K562 (cell line): ENCODE data around the gene ZFP28. TPM values are rescaled to one million over a fixed set of nuclear protein-coding genes. Genes with fewer than 3 reads are reported as not detected.

Experiments used
- ATAC-seq: fragments of 200-7000 bp; cut with Tn5 transposase; 3 replicates; pipeline ENCODE4 v1.9.1; 2020; ENCODE audit warnings: moderate library complexity
- BruUV-seq: library from RNA; stranded (reverse); fragments of 400-500 nt; replicated peaks from 2 replicates; lab custom pipeline; 2021; lab: Mats Ljungman, UMichigan
- CTCF ChIA-PET: fragments of 300-600 bp; formaldehyde crosslinking; extraction: SDS; loops from one replicate; lab custom pipeline; 2021; ENCODE audit warnings: low intra/inter-chr PET ratio; lab: Yijun Ruan, JAX
- POLR2A ChIA-PET: fragments of 300-600, 350-650 bp; sonication (Branson Sonifier 250); formaldehyde crosslinking; extraction: SDS; loops from one replicate; lab custom pipeline; 2021; ENCODE audit warnings: antibody characterized with exemption, inconsistent platforms; lab: Yijun Ruan, JAX
- DNase-seq, 4 experiments: peaks; one replicate each; pipeline versions ENCODE4 v3.0.0 to v3.0.0-alpha.2; 2011 to 2018; ENCODE audit warnings: low spot score in 3 of 4, mixed read lengths in 3 of 4; ENCODE audit errors: extremely low read depth in 1 of 4
- FAIRE-seq: peaks from 2 replicates; lab custom pipeline; 2011; peaks lifted over from hg19 to GRCh38; lab: Jason Lieb, UNC
- H2AFZ ChIP-seq: 2 replicates; pipeline ENCODE4 v1.6.0; 2011; ENCODE audit warnings: low read depth, low read length, control low read depth, inconsistent platforms
- H3K27ac ChIP-seq: fragments of 200-600 bp; 3 replicates; pipeline ENCODE4 v1.8.0; 2011; ENCODE audit warnings: low read depth, mild to moderate bottlenecking, control low read depth, inconsistent platforms, low read length, moderate library complexity, mixed read lengths; ENCODE audit errors: extremely low read depth
- H3K27me3 ChIP-seq, 2 experiments: fragments of 300-600 bp in 1 of 2; 2 replicates in 1 of 2; 3 replicates in 1 of 2; pipeline versions ENCODE4 v1.6.0 to v1.8.0; 2011; ENCODE audit warnings: inconsistent platforms in 2 of 2, low read length in 2 of 2, mild to moderate bottlenecking in 1 of 2, mixed read lengths in 1 of 2, moderate library complexity in 1 of 2; ENCODE audit not compliant: control insufficient read depth in 2 of 2, insufficient read depth in 2 of 2
- H3K36me3 ChIP-seq: fragments of 300-600 bp; 3 replicates; pipeline ENCODE4 v1.8.0; 2011; ENCODE audit warnings: mild to moderate bottlenecking, low read length, inconsistent platforms; ENCODE audit not compliant: control insufficient read depth, insufficient read depth
- H3K4me1 ChIP-seq, 2 experiments: fragments of 200-600 bp in 1 of 2; replicated peaks in 1 of 2; 2 replicates in 1 of 2; 3 replicates in 1 of 2; pipeline versions ENCODE4 v1.5.1 to v1.8.0; 2011; ENCODE audit warnings: inconsistent platforms in 2 of 2, low read length in 2 of 2, mild to moderate bottlenecking in 1 of 2, mixed read lengths in 1 of 2, moderate library complexity in 1 of 2; ENCODE audit not compliant: control insufficient read depth in 2 of 2, insufficient read depth in 2 of 2
- H3K4me2 ChIP-seq: 2 replicates; pipeline ENCODE4 v1.6.1; 2011; ENCODE audit warnings: low read length, control low read depth, inconsistent platforms, mixed read lengths; ENCODE audit not compliant: insufficient read depth
- H3K4me3 ChIP-seq: fragments of 200-600 bp; sonication (generic), shearing (Covaris generic); 2 replicates; pipeline ENCODE4 v1.5.1; 2016; ENCODE audit warnings: control low read depth, inconsistent platforms
- H3K79me2 ChIP-seq: fragments of 200-600 bp; 3 replicates; pipeline ENCODE4 v1.8.0; 2011; ENCODE audit warnings: low read length, inconsistent platforms; ENCODE audit not compliant: control insufficient read depth, insufficient read depth
- H3K9ac ChIP-seq, 2 experiments: 2 replicates each; pipeline versions ENCODE4 v1.6.0 to v1.6.1; 2011; ENCODE audit warnings: low read depth in 2 of 2, low read length in 2 of 2, control low read depth in 1 of 2, inconsistent platforms in 1 of 2, mild to moderate bottlenecking in 1 of 2, mixed read lengths in 1 of 2; ENCODE audit not compliant: insufficient read depth in 1 of 2
- H3K9me1 ChIP-seq: one replicate; pipeline ENCODE4 v1.6.0; 2011; ENCODE audit warnings: inconsistent platforms, mild to moderate bottlenecking, low read length, moderate library complexity; ENCODE audit not compliant: control insufficient read depth, insufficient read depth
- H3K9me3 ChIP-seq: replicated peaks from 2 replicates; pipeline ENCODE4 v1.5.1; 2011; ENCODE audit warnings: low read depth, low read length, inconsistent platforms; ENCODE audit not compliant: control insufficient read depth, insufficient read depth
- H4K20me1 ChIP-seq: replicated peaks from 2 replicates; pipeline ENCODE4 v1.6.1; 2011; ENCODE audit warnings: low read length, inconsistent platforms, mixed read lengths; ENCODE audit not compliant: control insufficient read depth, insufficient read depth
- ATF1 ChIP-seq, 2 experiments: fragments of 450-650 bp in 1 of 2; IDR thresholded peaks; 2 replicates each; pipeline ENCODE4 v1.6.1; 2016; ENCODE audit warnings: missing compliant biosample characterization in 1 of 2, missing genetic modification characterization in 1 of 2
- FOXP4 ChIP-seq: sonication (generic); formaldehyde crosslinking; IDR thresholded peaks from 2 replicates; pipeline ENCODE4 v1.8.0; 2022; ENCODE audit warnings: mild to moderate bottlenecking, missing genetic modification reagents, borderline replicate concordance
- JUND ChIP-seq, 2 experiments: IDR thresholded peaks; 2 replicates in 1 of 2; 3 replicates in 1 of 2; pipeline ENCODE4 v1.6.1; 2011; ENCODE audit warnings: borderline replicate concordance in 2 of 2, low read depth in 2 of 2, low read length in 2 of 2, improper control_type of control experiment in 1 of 2, missing biosample characterization in 1 of 2, missing genetic modification characterization in 1 of 2, missing genetic modification reagents in 1 of 2
- KDM4B ChIP-seq, 2 experiments: fragments of 450-650 bp in 1 of 2; sonication (generic) in 1 of 2; IDR thresholded peaks; 2 replicates each; pipeline ENCODE4 v1.6.1; 2016 to 2017; ENCODE audit warnings: borderline replicate concordance in 2 of 2, antibody characterized with exemption in 1 of 2, low read depth in 1 of 2, mild to moderate bottlenecking in 1 of 2
- NR2F6 ChIP-seq: fragments of 450-650 bp; formaldehyde crosslinking; IDR thresholded peaks from 2 replicates; pipeline ENCODE4 v1.4.0; 2020; ENCODE audit warnings: mild to moderate bottlenecking
- PPARD ChIP-seq: fragments of 250-450 bp; sonication (Bioruptor Pico); IDR thresholded peaks from 2 replicates; pipeline ENCODE4 v1.8.0; 2022; ENCODE audit warnings: inconsistent platforms, mild to moderate bottlenecking, moderate library complexity
- RBM14 ChIP-seq: fragments of 200-400 bp; formaldehyde crosslinking; IDR thresholded peaks from 2 replicates; pipeline ENCODE4 v1.6.1; 2018; ENCODE audit warnings: low read depth, mild to moderate bottlenecking, low read length, moderate library complexity, borderline replicate concordance; ENCODE audit not compliant: insufficient read depth
- SUPT5H ChIP-seq: fragments of 450-650 bp; IDR thresholded peaks from 2 replicates; pipeline ENCODE4 v1.6.1; 2016
- TBP ChIP-seq: optimal IDR thresholded peaks from 2 replicates; pipeline ENCODE3; 2011; ENCODE audit warnings: low read depth, low read length, improper control_type of control experiment
- ZNF717 ChIP-seq: fragments of 250-450 bp; sonication (Bioruptor Pico); IDR thresholded peaks from 2 replicates; pipeline ENCODE4 v1.5.0; 2021
- WGBS: fragments of 100-300 bp; shearing (Covaris generic); methylation state at CpG from one replicate; pipeline ENCODE4 v1.1.6; 2016; ENCODE audit warnings: low coverage, mixed read lengths; ENCODE audit not compliant: insufficient coverage; ENCODE audit errors: missing lambda C conversion rate; 5-methylcytosine and 5-hydroxymethylcytosine counted together
- in situ Hi-C: fragments of 300-500 bp; cut with MboI; formaldehyde crosslinking; loops from 4 replicates; pipeline ENCODE4 v1.15.0; 2018; ENCODE audit warnings: inconsistent platforms, mixed read lengths
- intact Hi-C: fragments of 100-400 bp; cut with micrococcal nuclease; formaldehyde crosslinking; loops from 2 replicates; pipeline ENCODE4 v1.14.2; 2022
- polyA plus RNA-seq, 8 experiments: library from polyadenylated mRNA; depleted of rRNA in 4 of 8; stranded (reverse) in 5 of 8; unstranded in 3 of 8; fragments of >200 nt; fragmentation: Nextera tagmentation in 2 of 8; fragmentation: Illumina TruSeq in 1 of 8; extraction: Ambion mirVana in 2 of 8; extraction: Trizol in 1 of 8; gene quantifications; 2 replicates each; pipeline versions ENCODE4 v1.2.1 to v1.2.3, GENCODE V29; 2011 to 2014; ENCODE audit warnings: inconsistent platforms in 1 of 8, missing spikeins in 1 of 8
- total RNA-seq, 7 experiments: library from RNA; depleted of rRNA in 6 of 7; stranded (reverse); fragments of >200 nt in 6 of 7; fragmentation: Illumina TruSeq in 2 of 7; extraction: Trizol in 2 of 7; gene quantifications; 2 replicates each; pipeline versions ENCODE4 v1.2.1 to v1.2.3, GENCODE V29; 2011 to 2021; ENCODE audit warnings: low replicate concordance in 1 of 7

ZFP28 gene
- total and polyA plus RNA-seq, 9 of the 15 experiments (the other 6 are each of a cell fraction or from before 2014, with no cell fraction given) = 0.01 to 0.04 TPM; not detected in 7

GRCh38 chr19:56601375-56601774 is 62.6 kb downstream of the ZFP28 start (continued):
- TF ChIP-seq ATF1 (CRISPR knock-in tag; IDR thresholded peaks at IDR 0.05) (no peak), ATF1 (tag; IDR thresholded peaks at IDR 0.05) (no peak)

- WGBS = 2% methylated on average over 6 of the region's 6 CpGs
- no peaks in the 10 kb centered on the region for H3K27me3 ChIP-seq
- H3K4me1 ChIP-seq = no peaks in the 10 kb centered on the region
- in situ Hi-C loops (no loop called here), intact Hi-C loops (no loop called here)
- FAIRE-seq (no peak), DNase-seq (no peak), ATAC-seq (no peak)
- H3K79me2 ChIP-seq = no peaks in the 10 kb centered on the region
- no peak overlapping the region for H3K4me2 ChIP-seq
- no peaks in the 10 kb centered on the region for H3K36me3 ChIP-seq
- no peak overlapping the region for H2AFZ ChIP-seq
- TF ChIP-seq JUND (IDR thresholded peaks at IDR 0.05; ENCODE audit: borderline replicate concordance, low read depth, low read length) (no peak), JUND (tag; IDR thresholded peaks at IDR 0.05; ENCODE audit: borderline replicate concordance, low read depth, low read length) (no peak), SUPT5H (no peak), PPARD (no peak), KDM4B (IDR thresholded peaks at IDR 0.05; ENCODE audit: borderline replicate concordance in 2 of 2, low read depth in 1 of 2) (no peak), ZNF717 (CRISPR knock-in tag) (no peak), TBP (no peak), NR2F6 (CRISPR knock-in tag) (no peak), FOXP4 (CRISPR knock-in tag) (no peak), RBM14 (no peak)
- H3K9ac ChIP-seq = no peak overlapping the region
- ChIA-PET CTCF (no interaction called here), POLR2A (interaction anchor here (0.6 kb wide), 1 partner anchor 34 kb away, joined by 3 read pairs; no protein-coding TSS in a partner anchor)
- BruUV-seq = no TSS peak
- no peaks in the 10 kb centered on the region for H4K20me1 ChIP-seq
- H3K4me3 ChIP-seq = no peak overlapping the region
- no peaks in the 10 kb centered on the region for H3K9me1 ChIP-seq
- H3K9me3 ChIP-seq = no peaks in the 10 kb centered on the region; the same call in 1 of the 2 replicates
- H3K27ac ChIP-seq = no peak overlapping the region
Measured at GRCh38 chr19:56603829-56604228, 65.1 kb downstream of the ZFP28 start.

Other genes starting within 250 kb of the ZFP28 start
Only the 7 nearest of the 9 such genes appear.
- gene ZNF583, start 134.6 kb upstream of the ZFP28 start, total RNA-seq (2014; rRNA removed) = 2.2 and 2.5 TPM in 2 replicates
- 6.7 and 7.1 TPM in 2 replicates for gene ZNF583, start 134.6 kb upstream of the ZFP28 start, total RNA-seq (2014; rRNA removed; fragmentation: Illumina TruSeq; extraction: Trizol)
- gene ZNF583, start 134.6 kb upstream of the ZFP28 start, total RNA-seq (2015; rRNA removed; fragmentation: Illumina TruSeq; extraction: Trizol) = 4.7 and 5.1 TPM in 2 replicates
- gene ZNF583, start 134.6 kb upstream of the ZFP28 start, total RNA-seq (2021) = 2.8 and 3.0 TPM in 2 replicates
- 1.5 and 3.0 TPM in 2 replicates for gene ZNF583, start 134.6 kb upstream of the ZFP28 start, polyA plus RNA-seq (2011; rRNA removed)
- 3.4 and 3.7 TPM in 2 replicates for gene ZNF583, start 134.6 kb upstream of the ZFP28 start, polyA plus RNA-seq (2014; fragmentation: Illumina TruSeq; extraction: Trizol)
- gene ZNF583, start 134.6 kb upstream of the ZFP28 start, polyA plus RNA-seq (2014; fragmentation: Nextera tagmentation; extraction: Ambion mirVana) = 1 to 10 TPM in 1 of 2 experiments, under 1 TPM in 1; 0.92 to 1.9 TPM
- 2.2 and 3.2 TPM in 2 replicates for gene ZNF583, start 134.6 kb upstream of the ZFP28 start, polyA plus RNA-seq (2014; rRNA removed)
- not detected in 2 replicates for gene ZNF667, start 61.6 kb upstream of the ZFP28 start, total RNA-seq (2014; rRNA removed)
- gene ZNF667, start 61.6 kb upstream of the ZFP28 start, total RNA-seq (2014; rRNA removed; fragmentation: Illumina TruSeq; extraction: Trizol) = not detected in 2 replicates
- not detected in 2 replicates for gene ZNF667, start 61.6 kb upstream of the ZFP28 start, total RNA-seq (2015; rRNA removed; fragmentation: Illumina TruSeq; extraction: Trizol)
- not detected in 2 replicates for gene ZNF667, start 61.6 kb upstream of the ZFP28 start, total RNA-seq (2021)
- gene ZNF667, start 61.6 kb upstream of the ZFP28 start, polyA plus RNA-seq (2011; rRNA removed) = not detected in 2 replicates
- not detected in 2 replicates for gene ZNF667, start 61.6 kb upstream of the ZFP28 start, polyA plus RNA-seq (2014; fragmentation: Illumina TruSeq; extraction: Trizol)
- not detected for gene ZNF667, start 61.6 kb upstream of the ZFP28 start, polyA plus RNA-seq (2014; fragmentation: Nextera tagmentation; extraction: Ambion mirVana)
- 0.08 TPM in 1 of 2 replicates, not detected in the other for gene ZNF667, start 61.6 kb upstream of the ZFP28 start, polyA plus RNA-seq (2014; rRNA removed)
- not detected in 2 replicates for gene ZNF471, start 31.1 kb upstream of the ZFP28 start, total RNA-seq (2014; rRNA removed)
- gene ZNF471, start 31.1 kb upstream of the ZFP28 start, total RNA-seq (2014; rRNA removed; fragmentation: Illumina TruSeq; extraction: Trizol) = not detected in 2 replicates
- gene ZNF471, start 31.1 kb upstream of the ZFP28 start, total RNA-seq (2015; rRNA removed; fragmentation: Illumina TruSeq; extraction: Trizol) = not detected in 2 replicates
- gene ZNF471, start 31.1 kb upstream of the ZFP28 start, total RNA-seq (2021) = not detected in 2 replicates
- not detected in 2 replicates for gene ZNF471, start 31.1 kb upstream of the ZFP28 start, polyA plus RNA-seq (2011; rRNA removed)
- gene ZNF471, start 31.1 kb upstream of the ZFP28 start, polyA plus RNA-seq (2014; fragmentation: Illumina TruSeq; extraction: Trizol) = not detected in 2 replicates
- gene ZNF471, start 31.1 kb upstream of the ZFP28 start, polyA plus RNA-seq (2014; fragmentation: Nextera tagmentation; extraction: Ambion mirVana) = not detected
- not detected in 2 replicates for gene ZNF471, start 31.1 kb upstream of the ZFP28 start, polyA plus RNA-seq (2014; rRNA removed)
- gene ZNF470, start 28.5 kb downstream of the ZFP28 start, total RNA-seq (2014; rRNA removed) = not detected in 2 replicates
- not detected in 2 replicates for gene ZNF470, start 28.5 kb downstream of the ZFP28 start, total RNA-seq (2014; rRNA removed; fragmentation: Illumina TruSeq; extraction: Trizol)
- gene ZNF470, start 28.5 kb downstream of the ZFP28 start, total RNA-seq (2015; rRNA removed; fragmentation: Illumina TruSeq; extraction: Trizol) = not detected in 2 replicates
- not detected in 2 replicates for gene ZNF470, start 28.5 kb downstream of the ZFP28 start, total RNA-seq (2021)
- gene ZNF470, start 28.5 kb downstream of the ZFP28 start, polyA plus RNA-seq (2011; rRNA removed) = 0.03 TPM in 1 of 2 replicates, not detected in the other
- gene ZNF470, start 28.5 kb downstream of the ZFP28 start, polyA plus RNA-seq (2014; fragmentation: Illumina TruSeq; extraction: Trizol) = 0.03 TPM in 1 of 2 replicates, not detected in the other
- not detected for gene ZNF470, start 28.5 kb downstream of the ZFP28 start, polyA plus RNA-seq (2014; fragmentation: Nextera tagmentation; extraction: Ambion mirVana)
- gene ZNF470, start 28.5 kb downstream of the ZFP28 start, polyA plus RNA-seq (2014; rRNA removed) = not detected in 2 replicates
- 0.05 and 0.08 TPM in 2 replicates for gene ZNF71, start 56.4 kb downstream of the ZFP28 start, total RNA-seq (2014; rRNA removed)
- gene ZNF71, start 56.4 kb downstream of the ZFP28 start, total RNA-seq (2014; rRNA removed; fragmentation: Illumina TruSeq; extraction: Trizol) = 0.04 and 0.29 TPM in 2 replicates
- gene ZNF71, start 56.4 kb downstream of the ZFP28 start, total RNA-seq (2015; rRNA removed; fragmentation: Illumina TruSeq; extraction: Trizol) = 0.04 and 0.07 TPM in 2 replicates
- 0.13 and 0.16 TPM in 2 replicates for gene ZNF71, start 56.4 kb downstream of the ZFP28 start, total RNA-seq (2021)
- gene ZNF71, start 56.4 kb downstream of the ZFP28 start, polyA plus RNA-seq (2011; rRNA removed) = 0.06 and 0.18 TPM in 2 replicates
- 0.22 TPM in 1 of 2 replicates, not detected in the other for gene ZNF71, start 56.4 kb downstream of the ZFP28 start, polyA plus RNA-seq (2014; fragmentation: Illumina TruSeq; extraction: Trizol)
- gene ZNF71, start 56.4 kb downstream of the ZFP28 start, polyA plus RNA-seq (2014; fragmentation: Nextera tagmentation; extraction: Ambion mirVana) = not detected
- gene ZNF71, start 56.4 kb downstream of the ZFP28 start, polyA plus RNA-seq (2014; rRNA removed) = 0.03 TPM in 1 of 2 replicates, not detected in the other
- not detected in 2 replicates for gene SMIM17, start 104.2 kb downstream of the ZFP28 start, total RNA-seq (2014; rRNA removed)
- gene SMIM17, start 104.2 kb downstream of the ZFP28 start, total RNA-seq (2014; rRNA removed; fragmentation: Illumina TruSeq; extraction: Trizol) = not detected in 2 replicates
- not detected in 2 replicates for gene SMIM17, start 104.2 kb downstream of the ZFP28 start, total RNA-seq (2015; rRNA removed; fragmentation: Illumina TruSeq; extraction: Trizol)
- gene SMIM17, start 104.2 kb downstream of the ZFP28 start, total RNA-seq (2021) = not detected in 2 replicates
- gene SMIM17, start 104.2 kb downstream of the ZFP28 start, polyA plus RNA-seq (2011; rRNA removed) = not detected in 2 replicates
- not detected in 2 replicates for gene SMIM17, start 104.2 kb downstream of the ZFP28 start, polyA plus RNA-seq (2014; fragmentation: Illumina TruSeq; extraction: Trizol)
- not detected for gene SMIM17, start 104.2 kb downstream of the ZFP28 start, polyA plus RNA-seq (2014; fragmentation: Nextera tagmentation; extraction: Ambion mirVana)
- not detected in 2 replicates for gene SMIM17, start 104.2 kb downstream of the ZFP28 start, polyA plus RNA-seq (2014; rRNA removed)
- gene ZNF835, start 132.8 kb downstream of the ZFP28 start, total RNA-seq (2014; rRNA removed) = not detected in 2 replicates
- not detected in 2 replicates for gene ZNF835, start 132.8 kb downstream of the ZFP28 start, total RNA-seq (2014; rRNA removed; fragmentation: Illumina TruSeq; extraction: Trizol)
- gene ZNF835, start 132.8 kb downstream of the ZFP28 start, total RNA-seq (2015; rRNA removed; fragmentation: Illumina TruSeq; extraction: Trizol) = not detected in 2 replicates
- not detected in 2 replicates for gene ZNF835, start 132.8 kb downstream of the ZFP28 start, total RNA-seq (2021)
- gene ZNF835, start 132.8 kb downstream of the ZFP28 start, polyA plus RNA-seq (2011; rRNA removed) = not detected in 2 replicates
- not detected in 2 replicates for gene ZNF835, start 132.8 kb downstream of the ZFP28 start, polyA plus RNA-seq (2014; fragmentation: Illumina TruSeq; extraction: Trizol)
- gene ZNF835, start 132.8 kb downstream of the ZFP28 start, polyA plus RNA-seq (2014; fragmentation: Nextera tagmentation; extraction: Ambion mirVana) = not detected
- not detected in 2 replicates for gene ZNF835, start 132.8 kb downstream of the ZFP28 start, polyA plus RNA-seq (2014; rRNA removed)